CD4-positive, alpha-beta T cell treated with Interleukin-10 for 1 hour (primary cell): ENCODE data around the gene PKIG.
A peak's percentile ranks its signal among the peaks of the same experiment; 100 is the strongest.
"Not testable (repeated sequence)": the region's sequence is repeated elsewhere in the genome, so short reads cannot be mapped to it uniquely, and the experiment has no call there.

ENCODE experiments used
- DNase-seq: peaks from one replicate; pipeline ENCODE4 v3.0.0-alpha.2; 2020

PKIG gene

GRCh38 chr20:44582311-44583025, at the start of gene PKIG:
PKIG (plus strand) TSS chr20:44582579; CDS start chr20:44614557, 31,978 bp downstream.
- DNase-seq, result no peak

- peak; percentile 17 for DNase-seq
Observed at GRCh38 chr20:44532981-44533331, 49.4 kb upstream of the PKIG start.

- DNase-seq, result no peak
Observed at GRCh38 chr20:44533928-44534327, 48.5 kb upstream of the PKIG start.

GRCh38 chr20:44536175-44536574, 46.2 kb upstream of the PKIG start:
- DNase-seq, result no peak

GRCh38 chr20:44537993-44538392, 44.4 kb upstream of the PKIG start:
- no peak for DNase-seq

- DNase-seq, result no peak
Observed at GRCh38 chr20:44540834-44541233, 41.5 kb upstream of the PKIG start.

GRCh38 chr20:44541992-44542391, 40.4 kb upstream of the PKIG start:
- no peak for DNase-seq

GRCh38 chr20:44542890-44543289, 39.5 kb upstream of the PKIG start:
- DNase-seq, result no peak

GRCh38 chr20:44543358-44543757, 39.0 kb upstream of the PKIG start:
- no peak for DNase-seq

- no peak for DNase-seq
Observed at GRCh38 chr20:44544263-44544662, 38.1 kb upstream of the PKIG start.

GRCh38 chr20:44547419-44547818, 35.0 kb upstream of the PKIG start:
- DNase-seq, result no peak

GRCh38 chr20:44549123-44549522, 33.3 kb upstream of the PKIG start:
- DNase-seq, result no peak

- no peak for DNase-seq
Observed at GRCh38 chr20:44552050-44552449, 30.3 kb upstream of the PKIG start.

GRCh38 chr20:44552568-44552949, 29.8 kb upstream of the PKIG start:
- DNase-seq, result no peak

GRCh38 chr20:44552950-44553908, 29.1 kb upstream of the PKIG start:
- no peak for DNase-seq

GRCh38 chr20:44559302-44559701, 23.1 kb upstream of the PKIG start:
- no peak for DNase-seq

- DNase-seq, result no peak
Observed at GRCh38 chr20:44560229-44560628, 22.1 kb upstream of the PKIG start.

GRCh38 chr20:44560818-44561217, 21.6 kb upstream of the PKIG start:
- not testable (repeated sequence) for DNase-seq

- DNase-seq, result no peak
Observed at GRCh38 chr20:44561876-44562275, 20.5 kb upstream of the PKIG start.

GRCh38 chr20:44566018-44566417, 16.4 kb upstream of the PKIG start:
- DNase-seq, result no peak

- DNase-seq, result no peak
Observed at GRCh38 chr20:44566811-44567210, 15.6 kb upstream of the PKIG start.

GRCh38 chr20:44570367-44570766, 12.0 kb upstream of the PKIG start:
- no peak for DNase-seq

- DNase-seq, result no peak
Observed at GRCh38 chr20:44571362-44571988, 10.9 kb upstream of the PKIG start.
